Liver (tissue), 9 donors: ENCODE measurements around the gene HNRNPL. TPM values are rescaled to one million over a fixed set of nuclear protein-coding genes. Genes with fewer than 3 reads are reported as not detected.
A peak's percentile ranks its signal among the peaks of the same experiment; 100 is the strongest.

ENCODE experiments used
- DNase-seq: peaks from one replicate; pipeline ENCODE4 v3.0.0-alpha.2; 2017; ENCODE audit warnings: low spot score
- H3K27ac ChIP-seq, 2 donors: one replicate each; pipeline ENCODE4 v1.7.0; 2013; ENCODE audit warnings: inconsistent platforms in 2 of 2, low read length in 2 of 2, control low read depth in 1 of 2, low read depth in 1 of 2, mild to moderate bottlenecking in 1 of 2
- H3K27me3 ChIP-seq, 4 donors: one replicate each; pipeline versions ENCODE4 v1.6.1 to v1.7.0; 2013; ENCODE audit warnings: low read length in 3 of 4, inconsistent platforms in 1 of 4, mild to moderate bottlenecking in 1 of 4, moderate library complexity in 1 of 4; ENCODE audit not compliant: control insufficient read depth in 4 of 4, insufficient read depth in 4 of 4
- H3K36me3 ChIP-seq, 4 donors: one replicate each; pipeline versions ENCODE4 v1.6.1 to v1.7.0; 2013; ENCODE audit warnings: low read length in 3 of 4, mild to moderate bottlenecking in 3 of 4, low read depth in 1 of 4, moderate library complexity in 1 of 4; ENCODE audit not compliant: control insufficient read depth in 4 of 4, insufficient read depth in 3 of 4
- H3K4me1 ChIP-seq, 4 donors: one replicate each; pipeline versions ENCODE4 v1.6.1 to v1.7.0; 2013; ENCODE audit warnings: low read length in 3 of 4, mild to moderate bottlenecking in 3 of 4, moderate library complexity in 1 of 4; ENCODE audit not compliant: control insufficient read depth in 4 of 4, insufficient read depth in 4 of 4
- H3K4me3 ChIP-seq, 3 donors: one replicate each; pipeline versions ENCODE4 v1.6.1 to v1.7.0; 2013; ENCODE audit warnings: low read length in 3 of 3, control low read depth in 1 of 3, low read depth in 1 of 3, mild to moderate bottlenecking in 1 of 3
- H3K9ac ChIP-seq, 2 donors: one replicate each; pipeline ENCODE4 v1.7.0; 2013; ENCODE audit warnings: low read length in 2 of 2, mild to moderate bottlenecking in 2 of 2, moderate library complexity in 2 of 2, control low read depth in 1 of 2, low read depth in 1 of 2
- H3K9me3 ChIP-seq, 4 donors: one replicate each; pipeline versions ENCODE4 v1.6.1 to v1.7.0; 2013; ENCODE audit warnings: low read length in 3 of 4; ENCODE audit not compliant: control insufficient read depth in 4 of 4
- ATF3 ChIP-seq: IDR thresholded peaks from 2 replicates; pipeline ENCODE4 v1.6.1; 2016; ENCODE audit warnings: antibody characterized with exemption
- EGR1 ChIP-seq, 2 donors: IDR thresholded peaks; 2 replicates each; pipeline ENCODE4 v1.6.1; 2016 to 2018; ENCODE audit warnings: antibody characterized with exemption in 2 of 2, low read depth in 2 of 2
- FOXA1 ChIP-seq: IDR thresholded peaks from 2 replicates; pipeline ENCODE4 v1.6.1; 2016; ENCODE audit warnings: antibody characterized with exemption
- FOXA2 ChIP-seq: IDR thresholded peaks from 2 replicates; pipeline ENCODE4 v1.6.1; 2016; ENCODE audit warnings: antibody characterized with exemption
- GABPA ChIP-seq, 2 donors: IDR thresholded peaks in 1 of 2; conservative IDR thresholded peaks in 1 of 2; 2 replicates each; pipeline ENCODE4 v1.6.1; 2016; ENCODE audit warnings: antibody characterized with exemption in 2 of 2, mild to moderate bottlenecking in 1 of 2, moderate library complexity in 1 of 2
- HNF4A ChIP-seq, 2 donors: conservative IDR thresholded peaks; 2 replicates each; pipeline ENCODE4 v1.6.1; 2016; ENCODE audit warnings: antibody characterized with exemption in 2 of 2, mild to moderate bottlenecking in 2 of 2
- HNF4G ChIP-seq: IDR thresholded peaks from 2 replicates; pipeline ENCODE4 v1.6.1; 2016; ENCODE audit warnings: antibody characterized with exemption
- JUND ChIP-seq, 2 donors: IDR thresholded peaks; 2 replicates each; pipeline ENCODE4 v1.6.1; 2016; ENCODE audit warnings: antibody characterized with exemption in 2 of 2
- NR2F2 ChIP-seq: IDR thresholded peaks from 2 replicates; pipeline ENCODE4 v1.6.1; 2016; ENCODE audit warnings: antibody characterized with exemption
- RAD21 ChIP-seq, 2 donors: IDR thresholded peaks; 2 replicates each; pipeline ENCODE4 v1.6.1; 2016; ENCODE audit warnings: antibody characterized with exemption in 2 of 2, mild to moderate bottlenecking in 2 of 2
- RXRA ChIP-seq, 2 donors: IDR thresholded peaks; 2 replicates each; pipeline ENCODE4 v1.6.1; 2017 to 2018; ENCODE audit warnings: antibody characterized with exemption in 2 of 2, mild to moderate bottlenecking in 1 of 2
- SP1 ChIP-seq: IDR thresholded peaks from 2 replicates; pipeline ENCODE4 v1.6.1; 2018; ENCODE audit warnings: antibody characterized with exemption, mild to moderate bottlenecking
- TAF1 ChIP-seq: conservative IDR thresholded peaks from 2 replicates; pipeline ENCODE4 v1.6.1; 2016; ENCODE audit warnings: antibody characterized with exemption, mild to moderate bottlenecking
- YY1 ChIP-seq: IDR thresholded peaks from 2 replicates; pipeline ENCODE4 v1.6.1; 2016; ENCODE audit warnings: antibody characterized with exemption, mild to moderate bottlenecking
- WGBS: extraction: QIAGEN DNeasy Blood & Tissue Kit; methylation state at CpG from one replicate; pipeline ENCODE4 v1.1.7; 2013; 5-methylcytosine and 5-hydroxymethylcytosine counted together
- polyA plus RNA-seq, 2 donors: library from polyadenylated mRNA; stranded (reverse) in 1 of 2; unstranded in 1 of 2; fragments of 200-250 nt in 1 of 2; fragments of >200 nt in 1 of 2; fragmentation: Nextera tagmentation in 1 of 2; extraction: Ambion mirVana in 1 of 2; gene quantifications; one replicate each; pipeline versions ENCODE4 v1.2.1 to v1.2.3, GENCODE V29; 2013 to 2015
- total RNA-seq, 2 donors: library from RNA; depleted of rRNA; stranded (reverse); fragments of >200 nt; gene quantifications; one replicate each; pipeline ENCODE4 v1.2.3, GENCODE V29; 2014
- TF ChIP-seq, protein P1 (sequence below): IDR thresholded peaks from 2 replicates; pipeline ENCODE4 v1.6.1; 2016; ENCODE audit warnings: antibody characterized with exemption, mild to moderate bottlenecking
- TF ChIP-seq, protein P2 (sequence below): fragments of 150-350 bp; IDR thresholded peaks from 2 replicates; pipeline ENCODE4 v1.5.1; 2017; ENCODE audit warnings: improper control_type of control experiment, low read depth, low read length; ENCODE audit not compliant: missing input control
- TF ChIP-seq, protein P3 (sequence below): IDR thresholded peaks from 2 replicates; pipeline ENCODE4 v1.6.1; 2016; ENCODE audit warnings: antibody characterized with exemption
- TF ChIP-seq, protein P4 (sequence below): IDR thresholded peaks from 2 replicates; pipeline ENCODE4 v1.6.1; 2016; ENCODE audit warnings: antibody characterized with exemption
- donor health status: healthy.
- donor health status: healthy.
- donor health status: healthy.
- donor health status: healthy.
- donor health status: healthy.

The HNRNPL gene
- total and polyA plus RNA-seq, 4 donors = 50.4 to 166 (median 95.6) TPM

DNA sequence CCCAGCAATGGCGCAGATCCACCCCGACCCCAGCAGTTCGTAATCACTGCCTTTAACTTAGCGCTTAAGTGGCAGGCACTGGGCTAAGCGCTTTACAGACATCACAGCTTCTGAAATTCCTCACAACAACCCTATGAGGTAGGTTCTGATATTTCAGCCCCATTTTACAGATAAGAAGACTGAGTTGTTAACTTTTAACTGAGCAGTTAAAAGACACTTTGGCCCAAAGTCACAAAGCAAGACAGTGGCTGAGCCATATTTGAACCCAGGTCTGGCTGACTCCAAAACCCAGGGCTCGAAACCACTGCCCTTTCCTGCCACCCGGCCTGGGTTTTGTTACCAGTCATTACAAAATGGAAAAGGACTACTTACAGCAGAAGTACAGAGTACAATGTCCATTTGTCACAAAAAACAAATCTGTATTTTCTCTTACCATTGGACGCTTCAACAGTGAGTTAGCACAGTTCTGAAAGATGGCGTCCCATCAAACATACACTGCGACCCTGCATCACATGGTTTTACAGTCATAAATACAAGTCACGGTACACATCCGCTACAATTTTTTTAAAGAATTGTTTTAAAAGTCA, 8.5 kb downstream of the HNRNPL start:
- Histone ChIP-seq H3K36me3 (peaks cover 43 to 88% (median 80%) of the 10 kb centered on the region in 4 donors), H3K27me3 (no peaks in the 10 kb centered on the region), H3K4me3 (no peak overlapping the region), H3K27ac (peak overlapping the region; percentile 2 to 17), H3K9me3 (no peaks in the 10 kb centered on the region), H3K4me1 (peaks cover 24 to 87% (median 79%) of the 10 kb centered on the region in 4 donors), H3K9ac (peak overlapping the region in 1 of 2 donors; percentile 11)
- 83% methylated on average over 12 of the region's 12 CpGs for WGBS
- no peak for DNase-seq
- TF ChIP-seq HNF4G (peak; percentile 14), FOXA1 (no peak), SP1 (peak; percentile 33), RXRA (IDR thresholded peaks at IDR 0.05) (peak in 1 of 2 donors; percentile 16), NR2F2 (no peak), YY1 (peak; percentile 48), RAD21 (IDR thresholded peaks at IDR 0.05) (no peak), TAF1 (no peak), HNF4A (conservative IDR thresholded peaks at IDR 0.05) (peak; percentile 58 to 67), EGR1 (IDR thresholded peaks at IDR 0.05; ENCODE audit: low read depth in 2 of 2) (no peak), FOXA2 (no peak), GABPA (IDR thresholded peaks at IDR 0.05 in 1 of 2, conservative IDR thresholded peaks at IDR 0.05 in 1 of 2) (no peak), ATF3 (no peak), JUND (IDR thresholded peaks at IDR 0.05) (no peak)
- TF ChIP-seq, protein P1, sequence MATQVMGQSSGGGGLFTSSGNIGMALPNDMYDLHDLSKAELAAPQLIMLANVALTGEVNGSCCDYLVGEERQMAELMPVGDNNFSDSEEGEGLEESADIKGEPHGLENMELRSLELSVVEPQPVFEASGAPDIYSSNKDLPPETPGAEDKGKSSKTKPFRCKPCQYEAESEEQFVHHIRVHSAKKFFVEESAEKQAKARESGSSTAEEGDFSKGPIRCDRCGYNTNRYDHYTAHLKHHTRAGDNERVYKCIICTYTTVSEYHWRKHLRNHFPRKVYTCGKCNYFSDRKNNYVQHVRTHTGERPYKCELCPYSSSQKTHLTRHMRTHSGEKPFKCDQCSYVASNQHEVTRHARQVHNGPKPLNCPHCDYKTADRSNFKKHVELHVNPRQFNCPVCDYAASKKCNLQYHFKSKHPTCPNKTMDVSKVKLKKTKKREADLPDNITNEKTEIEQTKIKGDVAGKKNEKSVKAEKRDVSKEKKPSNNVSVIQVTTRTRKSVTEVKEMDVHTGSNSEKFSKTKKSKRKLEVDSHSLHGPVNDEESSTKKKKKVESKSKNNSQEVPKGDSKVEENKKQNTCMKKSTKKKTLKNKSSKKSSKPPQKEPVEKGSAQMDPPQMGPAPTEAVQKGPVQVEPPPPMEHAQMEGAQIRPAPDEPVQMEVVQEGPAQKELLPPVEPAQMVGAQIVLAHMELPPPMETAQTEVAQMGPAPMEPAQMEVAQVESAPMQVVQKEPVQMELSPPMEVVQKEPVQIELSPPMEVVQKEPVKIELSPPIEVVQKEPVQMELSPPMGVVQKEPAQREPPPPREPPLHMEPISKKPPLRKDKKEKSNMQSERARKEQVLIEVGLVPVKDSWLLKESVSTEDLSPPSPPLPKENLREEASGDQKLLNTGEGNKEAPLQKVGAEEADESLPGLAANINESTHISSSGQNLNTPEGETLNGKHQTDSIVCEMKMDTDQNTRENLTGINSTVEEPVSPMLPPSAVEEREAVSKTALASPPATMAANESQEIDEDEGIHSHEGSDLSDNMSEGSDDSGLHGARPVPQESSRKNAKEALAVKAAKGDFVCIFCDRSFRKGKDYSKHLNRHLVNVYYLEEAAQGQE = no peak
- TF ChIP-seq, protein P2, sequence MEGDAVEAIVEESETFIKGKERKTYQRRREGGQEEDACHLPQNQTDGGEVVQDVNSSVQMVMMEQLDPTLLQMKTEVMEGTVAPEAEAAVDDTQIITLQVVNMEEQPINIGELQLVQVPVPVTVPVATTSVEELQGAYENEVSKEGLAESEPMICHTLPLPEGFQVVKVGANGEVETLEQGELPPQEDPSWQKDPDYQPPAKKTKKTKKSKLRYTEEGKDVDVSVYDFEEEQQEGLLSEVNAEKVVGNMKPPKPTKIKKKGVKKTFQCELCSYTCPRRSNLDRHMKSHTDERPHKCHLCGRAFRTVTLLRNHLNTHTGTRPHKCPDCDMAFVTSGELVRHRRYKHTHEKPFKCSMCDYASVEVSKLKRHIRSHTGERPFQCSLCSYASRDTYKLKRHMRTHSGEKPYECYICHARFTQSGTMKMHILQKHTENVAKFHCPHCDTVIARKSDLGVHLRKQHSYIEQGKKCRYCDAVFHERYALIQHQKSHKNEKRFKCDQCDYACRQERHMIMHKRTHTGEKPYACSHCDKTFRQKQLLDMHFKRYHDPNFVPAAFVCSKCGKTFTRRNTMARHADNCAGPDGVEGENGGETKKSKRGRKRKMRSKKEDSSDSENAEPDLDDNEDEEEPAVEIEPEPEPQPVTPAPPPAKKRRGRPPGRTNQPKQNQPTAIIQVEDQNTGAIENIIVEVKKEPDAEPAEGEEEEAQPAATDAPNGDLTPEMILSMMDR = no peak
- TF ChIP-seq, protein P3, sequence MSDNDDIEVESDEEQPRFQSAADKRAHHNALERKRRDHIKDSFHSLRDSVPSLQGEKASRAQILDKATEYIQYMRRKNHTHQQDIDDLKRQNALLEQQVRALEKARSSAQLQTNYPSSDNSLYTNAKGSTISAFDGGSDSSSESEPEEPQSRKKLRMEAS = no peak
- TF ChIP-seq, protein P4, sequence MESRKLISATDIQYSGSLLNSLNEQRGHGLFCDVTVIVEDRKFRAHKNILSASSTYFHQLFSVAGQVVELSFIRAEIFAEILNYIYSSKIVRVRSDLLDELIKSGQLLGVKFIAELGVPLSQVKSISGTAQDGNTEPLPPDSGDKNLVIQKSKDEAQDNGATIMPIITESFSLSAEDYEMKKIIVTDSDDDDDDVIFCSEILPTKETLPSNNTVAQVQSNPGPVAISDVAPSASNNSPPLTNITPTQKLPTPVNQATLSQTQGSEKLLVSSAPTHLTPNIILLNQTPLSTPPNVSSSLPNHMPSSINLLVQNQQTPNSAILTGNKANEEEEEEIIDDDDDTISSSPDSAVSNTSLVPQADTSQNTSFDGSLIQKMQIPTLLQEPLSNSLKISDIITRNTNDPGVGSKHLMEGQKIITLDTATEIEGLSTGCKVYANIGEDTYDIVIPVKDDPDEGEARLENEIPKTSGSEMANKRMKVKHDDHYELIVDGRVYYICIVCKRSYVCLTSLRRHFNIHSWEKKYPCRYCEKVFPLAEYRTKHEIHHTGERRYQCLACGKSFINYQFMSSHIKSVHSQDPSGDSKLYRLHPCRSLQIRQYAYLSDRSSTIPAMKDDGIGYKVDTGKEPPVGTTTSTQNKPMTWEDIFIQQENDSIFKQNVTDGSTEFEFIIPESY = no peak
